HT1080 (cell line): ENCODE results near the gene PRLR. TPM values are rescaled to one million over a fixed set of nuclear protein-coding genes. Genes with fewer than 3 reads are reported as not detected.
"Not testable (repeated sequence)": the region's sequence is repeated elsewhere in the genome, so short reads cannot be mapped to it uniquely, and the experiment has no call there.

Experiments
- DNase-seq: peaks from one replicate; pipeline ENCODE4 v3.0.0-alpha.2; 2015; ENCODE audit warnings: low read depth
- total RNA-seq: library from RNA; depleted of rRNA; stranded (reverse); fragments of >200 nt; shearing (Covaris generic); gene quantifications from 2 replicates; pipeline ENCODE4 v1.2.3, GENCODE V29; 2014

The PRLR gene
- total RNA-seq, 1 experiment from 2014 or later: 0.34 TPM

DNA sequence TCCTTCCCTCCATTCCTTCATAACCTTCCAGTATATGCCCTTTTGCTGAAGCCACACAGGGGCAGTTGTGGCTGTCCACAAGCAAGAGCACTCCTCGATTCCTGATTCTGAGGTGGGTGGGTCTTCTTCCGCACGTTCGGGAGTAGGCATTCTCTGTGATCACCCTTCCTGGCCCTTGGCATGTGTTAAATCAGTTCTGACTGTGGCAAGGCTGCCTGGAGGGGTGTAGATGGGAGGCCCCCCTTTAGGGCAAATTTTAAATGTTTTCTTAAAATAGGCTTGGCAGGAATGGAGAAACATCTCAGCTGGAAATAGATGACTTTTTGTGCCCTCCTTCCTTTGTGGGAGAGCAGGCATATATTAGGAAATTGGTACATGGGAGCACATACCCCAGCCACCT lies 185.6 kb downstream of the PRLR start:
- no peak for DNase-seq

DNA sequence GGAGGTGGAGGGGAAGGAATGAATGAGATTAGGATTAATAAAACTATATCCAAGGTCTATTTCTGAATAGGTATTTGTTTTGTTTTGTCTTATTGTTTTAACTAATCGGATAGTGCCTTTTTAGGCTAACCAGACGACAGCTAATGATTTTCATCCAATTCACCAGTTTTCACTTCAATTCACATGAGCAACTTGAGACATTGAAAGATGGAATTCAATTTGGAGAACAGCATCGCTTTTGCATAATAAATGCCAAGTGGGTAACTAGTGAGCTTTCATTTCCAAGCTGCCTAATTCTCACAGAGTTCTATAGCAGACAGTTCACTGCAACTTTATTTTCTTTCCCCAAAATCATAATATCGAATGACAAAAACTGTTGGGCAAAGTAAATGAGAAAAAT lies 187.5 kb downstream of the PRLR start:
- no peak for DNase-seq

DNA sequence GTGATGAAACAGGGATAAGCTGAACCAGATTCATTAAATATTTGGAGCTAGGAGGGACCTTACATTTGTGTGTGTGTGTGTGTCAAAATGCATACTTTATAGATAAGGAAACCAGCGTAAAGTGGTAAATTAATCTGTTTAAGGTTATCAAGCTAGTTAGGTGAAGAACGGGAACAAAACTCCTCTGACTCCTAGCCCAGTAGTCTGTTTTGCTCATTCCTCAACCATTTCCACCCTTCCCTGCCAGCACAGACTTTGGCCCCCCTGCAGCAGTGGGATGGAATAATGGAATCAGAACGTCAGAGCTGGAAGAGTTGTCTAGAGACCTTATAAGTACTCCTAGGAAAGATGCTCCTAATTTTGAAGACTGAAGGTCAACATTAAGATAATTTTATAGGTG lies 189.0 kb downstream of the PRLR start:
- DNase-seq: no peak

DNA sequence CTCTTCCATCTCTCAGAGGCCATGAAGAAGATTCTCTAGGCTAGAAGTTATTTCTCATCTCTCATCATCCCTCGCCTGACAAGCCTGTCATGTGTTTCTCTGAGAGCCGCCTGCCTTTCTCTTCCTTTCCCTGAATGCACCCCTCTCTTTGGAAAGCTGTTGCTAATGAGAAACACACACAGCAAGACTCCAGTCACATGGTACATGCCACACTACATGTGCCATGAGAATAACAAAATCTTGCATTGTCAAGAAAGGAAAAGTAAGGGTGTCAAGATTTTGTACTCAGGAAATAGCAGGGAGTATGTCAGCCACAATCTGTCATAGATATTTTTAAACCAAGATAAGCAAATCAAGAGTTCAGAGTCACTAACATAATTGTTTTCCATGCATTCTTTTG lies 191.4 kb downstream of the PRLR start:
- DNase-seq: no peak

DNA sequence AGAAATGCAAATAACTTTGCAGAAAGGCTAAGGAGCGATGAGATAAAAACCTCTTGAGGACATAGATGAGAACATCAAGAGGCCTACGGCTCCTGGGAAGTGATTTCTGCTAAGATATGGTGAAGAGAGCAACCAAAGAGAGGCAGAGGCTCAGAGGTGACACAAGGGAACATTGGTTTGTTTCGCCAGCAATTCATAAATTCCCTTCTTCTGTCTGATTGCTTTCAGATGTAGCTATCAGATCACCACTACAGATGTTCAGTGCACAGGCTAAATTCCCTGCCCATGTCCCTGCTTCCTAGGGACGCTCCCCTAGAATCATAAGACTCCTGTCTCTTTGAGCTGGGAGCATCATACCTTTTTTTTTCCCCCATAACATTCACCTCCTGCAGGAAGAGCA lies 193.8 kb downstream of the PRLR start:
- no peak for DNase-seq

DNA sequence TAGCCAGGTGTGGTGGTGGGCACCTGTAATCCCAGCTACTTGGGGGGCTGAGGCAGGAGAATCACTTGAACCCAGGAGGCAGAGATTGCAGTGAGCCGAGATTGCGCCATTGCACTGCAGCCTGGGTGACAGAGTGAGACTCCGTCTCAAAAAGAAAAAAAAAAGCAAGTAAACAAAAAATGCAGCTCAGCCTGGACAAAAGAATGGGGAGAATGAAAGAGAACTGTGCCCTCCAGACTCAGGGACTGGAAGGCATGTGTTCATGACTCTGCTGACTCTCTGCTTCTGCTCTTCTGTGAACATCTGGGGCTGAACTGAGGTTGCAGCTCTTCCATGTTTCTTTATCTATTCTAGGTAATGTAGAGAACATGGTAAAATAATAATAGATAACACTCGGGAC lies 194.4 kb downstream of the PRLR start:
- not testable (repeated sequence) for DNase-seq

DNA sequence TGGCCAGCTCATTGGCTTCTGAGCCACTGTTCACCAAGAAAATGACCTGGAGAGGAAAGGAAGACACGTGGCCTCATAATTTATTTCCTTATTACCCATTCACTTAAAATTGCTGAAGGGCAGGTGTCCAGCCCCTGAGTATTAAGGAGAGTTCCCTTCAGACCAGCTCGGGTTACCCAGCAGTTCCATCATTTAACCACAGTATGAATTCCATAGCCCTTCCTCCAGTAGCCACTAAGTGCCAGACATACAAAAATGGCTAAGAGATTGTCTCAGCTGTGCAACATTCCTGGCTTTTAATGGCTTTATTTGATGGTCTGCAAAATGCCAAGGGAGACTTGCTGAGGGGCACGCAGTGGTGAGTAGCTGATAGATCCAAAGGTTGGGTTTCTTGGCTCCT lies 195.0 kb downstream of the PRLR start:
- DNase-seq: no peak

DNA sequence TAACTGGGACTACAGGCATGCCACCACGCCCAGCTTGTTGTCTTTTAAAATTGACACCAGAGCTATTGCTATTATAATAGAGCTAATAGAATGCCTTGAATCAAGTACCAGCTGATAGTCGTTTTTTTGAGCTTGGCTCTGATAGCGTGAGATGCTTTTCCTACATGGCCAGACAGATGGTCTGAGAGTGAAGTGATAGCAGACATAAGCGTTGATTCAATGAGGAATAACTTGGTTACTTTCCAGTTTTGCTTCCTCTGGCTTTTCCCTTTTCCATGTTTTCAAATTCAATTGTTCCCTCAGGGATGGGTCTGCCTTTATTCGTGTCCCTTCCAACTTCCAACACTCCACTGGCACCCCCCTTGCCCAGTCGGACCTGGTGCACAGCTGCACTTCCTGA lies 197.9 kb downstream of the PRLR start:
- no peak for DNase-seq

DNA sequence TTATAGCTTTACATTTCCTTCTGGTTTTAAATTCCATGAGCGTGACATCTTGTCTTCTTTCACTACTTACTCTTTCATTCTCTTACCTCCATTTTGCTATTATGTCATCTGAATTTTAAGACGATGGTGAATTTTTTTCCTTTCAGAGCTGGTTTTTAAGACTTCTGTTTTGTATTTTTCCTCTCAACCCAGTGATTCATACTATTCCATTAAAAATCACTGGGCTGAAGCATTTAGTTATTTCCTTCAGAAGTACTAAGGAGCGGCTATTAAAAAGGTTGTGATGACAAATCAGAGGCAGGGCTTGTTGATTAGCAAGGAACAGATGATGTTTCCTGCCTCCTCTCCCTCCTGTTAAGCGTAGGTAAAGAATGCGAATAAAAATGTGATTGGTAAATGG lies 199.0 kb downstream of the PRLR start:
- peak; percentile 70 for DNase-seq

DNA sequence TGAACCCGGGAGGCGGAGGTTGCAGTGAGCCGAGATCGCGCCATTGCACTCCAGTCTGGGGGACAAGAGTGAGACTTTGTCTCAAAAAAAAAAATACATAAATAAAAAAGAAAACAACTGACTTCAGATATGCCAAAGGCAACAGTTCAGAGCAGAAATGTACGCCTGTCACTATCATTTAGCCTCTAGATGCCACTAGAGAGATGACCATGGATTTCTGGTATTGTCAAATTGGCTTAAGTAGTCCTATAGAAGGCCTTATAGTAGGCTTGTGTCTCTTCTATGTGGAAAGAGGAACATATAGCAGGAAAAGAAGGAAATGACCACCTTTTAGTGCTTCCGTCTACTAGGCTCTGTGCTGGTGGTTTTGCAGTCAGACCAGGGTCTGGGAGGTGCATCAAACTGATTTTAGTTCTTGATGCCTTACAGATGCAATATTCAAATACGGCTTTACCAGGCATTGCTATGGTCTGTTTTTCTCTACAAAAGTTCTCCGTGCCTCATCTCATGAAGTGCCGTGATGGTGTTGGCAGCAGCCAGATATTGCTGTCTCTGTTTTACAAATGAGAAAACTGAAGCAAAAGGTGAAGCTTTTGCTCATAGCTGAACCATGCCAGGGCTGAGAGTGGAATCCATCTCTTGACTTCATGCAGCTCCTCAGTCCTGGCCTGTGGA lies 199.7 kb downstream of the PRLR start:
- DNase-seq: no peak

DNA sequence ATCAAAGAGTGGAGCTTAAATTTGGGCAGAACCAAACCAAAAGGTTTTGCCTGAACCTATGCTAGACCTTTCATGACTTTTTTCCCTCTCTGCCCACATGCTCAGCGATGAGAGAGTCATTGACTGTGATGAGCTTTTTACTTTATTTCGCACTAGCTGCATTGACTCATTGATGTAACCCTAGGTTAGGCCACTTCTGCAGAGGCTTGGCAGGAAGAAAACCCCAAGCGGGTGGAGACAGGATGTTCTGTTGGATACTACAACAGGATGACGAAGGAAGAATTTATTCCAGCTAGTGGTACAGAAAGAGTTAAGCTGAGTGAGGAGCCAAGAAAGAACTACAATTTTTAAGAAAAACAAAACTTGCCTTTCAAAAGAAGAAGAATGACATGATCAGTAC lies 201.0 kb downstream of the PRLR start:
- DNase-seq: peak; percentile 89

DNA sequence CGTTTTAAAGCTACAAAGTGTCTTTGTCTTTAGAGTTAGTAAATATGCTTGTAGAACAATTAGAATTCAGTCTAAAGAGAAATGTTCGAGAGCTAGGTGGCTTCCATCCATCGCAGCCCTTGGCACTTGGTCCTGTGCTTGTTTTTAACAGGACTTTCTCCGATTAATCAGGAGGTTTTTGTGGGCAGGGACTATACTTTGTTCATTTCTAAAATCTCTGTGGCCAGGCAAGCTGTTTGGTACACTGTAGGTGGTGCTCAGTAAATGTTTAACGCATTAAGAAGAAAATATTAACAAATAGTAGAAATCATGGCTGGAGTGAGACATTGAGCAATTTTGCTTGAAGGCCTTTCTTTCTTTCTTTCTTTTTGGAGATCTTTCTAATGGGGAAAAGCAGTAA lies 203.3 kb downstream of the PRLR start:
- DNase-seq: no peak

DNA sequence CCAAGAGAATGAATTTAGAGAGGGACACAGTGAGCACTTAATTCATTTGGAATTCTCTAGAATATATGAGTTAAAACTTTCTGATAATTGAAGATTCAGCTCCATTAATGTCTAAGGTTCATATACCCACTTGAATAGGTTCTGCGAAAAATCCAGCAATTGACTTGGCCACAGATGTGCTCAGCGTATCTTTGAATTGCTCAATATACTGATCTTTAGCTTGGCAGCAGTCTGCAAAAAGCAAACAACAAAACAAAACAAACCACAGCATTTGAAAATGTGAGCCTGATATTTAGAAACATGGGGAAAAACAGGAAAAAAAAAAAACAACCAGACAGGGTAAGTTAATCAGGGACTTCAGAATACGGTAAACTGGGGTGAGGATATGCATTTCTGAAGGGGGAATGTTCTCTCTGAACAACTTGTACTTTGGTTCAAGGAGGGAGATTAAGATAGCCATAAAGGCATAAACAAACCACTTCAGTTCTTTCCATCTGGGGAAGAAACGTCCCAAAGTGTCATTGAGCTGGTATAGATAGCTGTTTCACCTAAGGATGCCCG lies 203.9 kb downstream of the PRLR start:
- DNase-seq: no peak

DNA sequence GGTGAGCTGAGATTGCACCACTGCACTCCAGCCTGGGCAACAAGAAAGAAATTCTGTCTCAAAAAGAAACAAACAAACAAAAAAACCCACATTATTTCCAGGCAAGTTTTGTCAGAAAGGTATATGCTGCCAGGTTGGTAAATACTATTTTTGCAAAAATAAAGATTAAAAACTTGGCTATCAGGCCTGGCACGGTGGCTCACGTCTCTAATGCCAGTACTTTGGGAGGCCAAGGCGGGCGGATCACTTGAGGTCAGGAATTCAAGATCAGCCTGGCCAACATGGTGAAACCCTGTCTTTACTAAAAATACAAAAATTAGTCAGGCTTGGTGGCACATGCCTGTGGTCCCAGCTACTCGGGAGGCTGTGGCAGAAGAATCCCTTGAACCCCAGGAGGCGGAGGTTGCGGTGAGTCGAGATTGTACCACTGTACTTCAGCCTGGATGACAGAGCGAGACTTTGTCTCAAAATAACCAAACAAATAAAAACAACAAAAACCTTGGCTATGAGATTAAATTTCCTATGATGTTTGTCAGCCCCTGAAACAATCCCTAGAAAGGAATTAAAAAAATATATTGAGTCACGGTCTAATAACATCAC lies 205.3 kb downstream of the PRLR start:
- no peak for DNase-seq

DNA sequence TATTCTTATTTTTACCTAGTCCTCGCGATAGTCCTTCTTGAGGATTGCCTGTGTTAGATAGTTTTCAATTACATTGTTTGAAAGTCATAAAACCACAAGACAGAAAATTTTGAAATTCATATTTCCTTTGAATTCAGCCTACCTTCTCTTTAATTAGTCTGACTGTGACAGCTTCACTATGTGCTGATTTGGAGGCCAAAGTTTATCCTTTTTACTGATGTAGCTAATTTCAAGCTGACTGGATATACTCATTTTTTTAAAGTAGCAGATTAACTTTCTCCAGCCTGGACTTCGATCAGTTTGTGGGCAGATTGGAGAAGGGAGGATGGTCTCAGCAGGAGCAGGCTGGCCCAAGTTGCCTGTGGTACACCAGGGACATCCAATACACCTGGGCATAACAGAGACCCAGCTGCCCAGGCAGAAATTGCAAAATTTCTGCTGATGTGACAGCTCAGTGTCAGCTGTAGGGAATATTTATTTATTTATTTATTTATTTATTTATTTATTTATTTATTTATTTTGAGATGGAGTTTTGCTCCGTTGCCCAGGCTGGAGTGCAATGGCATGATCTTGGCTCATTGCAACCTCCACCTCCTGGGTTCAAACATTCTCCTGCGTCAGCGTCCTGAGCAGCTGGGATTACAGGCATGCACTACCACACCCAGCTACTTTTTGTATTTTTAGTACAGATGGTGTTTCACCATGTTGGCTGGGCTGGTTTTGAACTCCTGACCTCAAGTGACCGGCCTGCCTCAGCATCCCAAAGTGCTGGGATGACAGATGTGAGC lies 206.7 kb downstream of the PRLR start:
- no peak for DNase-seq

DNA sequence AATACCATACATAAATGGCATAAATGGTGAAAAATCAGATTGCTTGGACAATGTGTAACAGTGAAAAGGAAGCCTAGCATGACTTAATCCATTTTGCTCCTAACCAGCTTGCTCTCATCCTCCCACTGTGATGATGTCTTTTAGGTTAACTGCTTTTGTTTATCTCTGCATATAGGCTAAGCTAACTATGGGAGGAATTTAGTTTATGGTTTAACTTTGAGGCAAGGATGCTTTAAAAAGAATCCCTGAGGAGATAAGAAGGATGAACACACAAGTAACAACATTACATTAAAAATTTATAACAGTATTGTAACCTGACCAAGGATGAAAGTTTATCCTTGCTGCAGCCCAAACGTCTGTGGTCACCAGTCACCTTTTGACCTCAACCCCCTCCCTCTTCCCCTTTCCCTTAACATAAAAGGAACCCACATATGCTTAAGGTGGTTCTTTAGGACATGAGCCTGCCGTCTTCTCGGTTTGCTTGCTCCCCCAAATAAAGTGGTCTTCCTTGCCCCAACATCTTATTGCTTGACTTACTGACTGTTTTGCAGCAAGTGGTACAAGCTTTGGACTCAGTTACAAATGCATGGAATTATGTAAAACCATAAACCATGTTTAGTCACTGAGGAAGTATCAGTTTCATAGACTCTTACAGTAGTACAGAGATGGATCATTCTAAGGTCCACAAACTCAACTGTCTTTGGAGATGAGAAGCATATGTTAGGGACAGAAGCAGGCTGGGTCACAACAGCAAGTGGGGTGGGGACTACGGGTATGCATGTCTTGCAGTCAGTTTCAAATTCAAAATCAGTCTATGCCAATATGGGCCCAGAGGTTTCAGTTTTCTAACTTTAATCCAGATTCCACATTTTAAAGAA lies 213.9 kb downstream of the PRLR start:
- no peak for DNase-seq

DNA sequence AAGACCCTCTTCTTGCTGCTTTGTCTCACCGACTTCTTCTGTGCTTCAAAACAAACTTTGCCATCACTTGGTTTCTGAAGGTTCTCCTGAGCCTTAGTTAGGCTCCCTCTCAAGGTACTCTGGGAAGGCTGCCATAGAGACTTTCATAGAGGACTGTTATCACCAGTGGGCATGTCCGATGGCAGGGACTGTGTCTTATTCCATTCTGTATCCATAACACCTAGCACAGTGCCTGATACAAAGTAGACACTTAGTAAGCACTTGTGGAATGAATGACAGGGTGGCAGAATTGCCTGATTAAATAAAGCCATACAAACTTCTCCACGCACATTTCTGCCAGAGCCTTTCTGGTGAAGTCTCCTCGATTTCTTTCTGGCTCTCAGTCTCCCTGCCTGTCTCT lies 215.2 kb downstream of the PRLR start:
- DNase-seq: no peak

DNA sequence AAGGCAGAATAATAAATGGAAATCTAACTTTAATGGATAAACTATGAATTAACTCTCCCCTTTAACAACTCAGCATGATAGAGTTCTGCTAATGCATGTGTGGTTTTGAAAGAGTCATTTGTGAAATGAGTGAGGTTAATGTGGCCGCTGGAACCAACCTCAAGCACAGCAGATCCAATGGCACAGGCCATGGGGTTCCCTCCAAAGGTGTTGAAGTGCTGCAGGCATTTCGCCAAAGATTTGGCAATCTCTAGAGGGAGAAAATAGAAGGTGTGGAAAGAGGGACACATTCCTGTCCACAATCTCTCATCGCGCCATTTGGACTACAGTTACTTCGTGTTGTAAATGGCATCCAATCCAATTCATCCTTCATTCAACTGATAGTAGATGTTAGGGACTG lies 217.5 kb downstream of the PRLR start:
- no peak for DNase-seq

DNA sequence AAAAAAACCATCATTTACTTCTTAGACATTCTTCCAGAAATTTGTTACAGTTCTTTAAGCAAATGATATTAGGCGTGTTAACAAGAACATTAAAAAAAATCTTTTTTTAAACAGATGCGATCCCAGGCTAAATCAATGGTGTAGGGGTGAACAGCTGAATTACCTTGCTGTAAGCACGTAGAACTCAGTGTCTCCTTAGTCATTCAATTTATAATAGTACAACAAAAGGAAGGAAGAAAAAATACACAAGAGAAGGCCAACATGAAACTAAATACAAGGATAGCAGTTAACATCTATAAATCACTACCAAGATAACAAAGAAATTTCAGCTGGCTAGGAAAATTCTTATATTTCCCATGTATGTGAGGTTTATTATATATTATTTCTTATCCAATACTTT lies 217.9 kb downstream of the PRLR start:
- no peak for DNase-seq

DNA sequence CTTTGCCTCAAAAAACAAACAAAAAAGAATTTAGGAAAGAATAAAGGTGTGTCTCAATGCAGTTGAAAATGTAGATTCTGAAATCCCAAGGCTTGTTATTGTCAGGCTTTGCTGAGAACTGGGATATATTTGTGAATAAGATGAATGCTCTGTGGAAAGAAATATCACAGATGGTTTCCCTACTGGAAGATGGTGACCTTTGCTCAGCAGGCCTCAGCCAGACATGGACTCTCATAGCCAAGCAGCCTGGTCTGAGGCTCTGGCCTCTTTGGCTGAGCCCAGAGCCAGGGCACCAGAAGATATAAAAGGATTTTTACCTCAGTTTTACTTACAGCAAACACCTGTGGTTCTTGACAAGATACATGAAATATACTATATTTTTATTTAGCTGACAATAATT lies 219.6 kb downstream of the PRLR start:
- no peak for DNase-seq

DNA sequence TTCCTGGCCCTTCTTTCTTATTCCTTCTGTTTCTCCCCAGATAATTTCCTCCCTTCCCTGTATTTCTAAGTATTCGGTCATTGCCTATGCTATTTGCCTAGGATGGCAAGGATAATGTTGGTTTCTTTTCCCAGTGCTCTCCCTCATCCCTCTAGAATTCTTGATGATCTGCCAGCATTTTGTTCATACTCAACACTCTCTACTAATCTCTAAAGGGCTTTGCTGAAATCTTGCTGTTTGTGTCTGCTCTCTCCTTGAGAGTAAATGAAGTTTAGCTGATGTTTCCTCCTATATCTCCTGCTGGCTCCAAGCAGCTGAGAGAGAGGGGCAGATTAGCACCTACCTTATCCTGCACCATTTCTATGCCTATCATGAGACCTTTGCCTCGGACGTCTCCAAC lies 220.6 kb downstream of the PRLR start:
- no peak for DNase-seq

DNA sequence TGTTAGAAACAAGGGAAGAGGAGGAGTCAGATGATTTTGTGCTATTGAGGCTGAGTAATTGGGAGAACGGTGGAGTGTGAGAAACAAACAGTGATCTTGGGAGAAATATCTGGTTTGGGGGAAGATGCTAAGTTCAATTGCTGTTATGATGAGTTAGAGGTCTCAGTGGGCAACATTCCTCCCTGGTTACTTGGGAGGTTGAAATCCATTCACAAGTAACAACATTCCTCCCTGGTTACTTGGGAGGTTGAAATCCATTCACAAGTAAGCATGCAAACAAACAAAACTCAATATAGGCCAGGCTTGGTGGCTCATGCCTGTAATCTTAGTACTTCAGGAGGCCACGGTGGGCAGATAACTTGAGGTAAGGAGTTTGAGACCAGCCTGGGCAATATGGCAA lies 221.3 kb downstream of the PRLR start:
- no peak for DNase-seq
